Astrocyte (in vitro differentiated cells and primary cell): ENCODE data around the gene DDX27.

ENCODE experiments used
- EZH2 ChIP-seq: IDR thresholded peaks from 2 replicates; pipeline ENCODE4 v1.6.1; 2012; ENCODE audit warnings: mild to moderate bottlenecking, low read length, inconsistent platforms; ENCODE audit not compliant: insufficient read depth
- TF ChIP-seq, protein P1 (sequence below): IDR thresholded peaks from 2 replicates; pipeline ENCODE4 v1.5.1; 2011; ENCODE audit warnings: low read depth, mild to moderate bottlenecking, inconsistent platforms, low read length, moderate library complexity; ENCODE audit not compliant: insufficient read depth

DNA sequence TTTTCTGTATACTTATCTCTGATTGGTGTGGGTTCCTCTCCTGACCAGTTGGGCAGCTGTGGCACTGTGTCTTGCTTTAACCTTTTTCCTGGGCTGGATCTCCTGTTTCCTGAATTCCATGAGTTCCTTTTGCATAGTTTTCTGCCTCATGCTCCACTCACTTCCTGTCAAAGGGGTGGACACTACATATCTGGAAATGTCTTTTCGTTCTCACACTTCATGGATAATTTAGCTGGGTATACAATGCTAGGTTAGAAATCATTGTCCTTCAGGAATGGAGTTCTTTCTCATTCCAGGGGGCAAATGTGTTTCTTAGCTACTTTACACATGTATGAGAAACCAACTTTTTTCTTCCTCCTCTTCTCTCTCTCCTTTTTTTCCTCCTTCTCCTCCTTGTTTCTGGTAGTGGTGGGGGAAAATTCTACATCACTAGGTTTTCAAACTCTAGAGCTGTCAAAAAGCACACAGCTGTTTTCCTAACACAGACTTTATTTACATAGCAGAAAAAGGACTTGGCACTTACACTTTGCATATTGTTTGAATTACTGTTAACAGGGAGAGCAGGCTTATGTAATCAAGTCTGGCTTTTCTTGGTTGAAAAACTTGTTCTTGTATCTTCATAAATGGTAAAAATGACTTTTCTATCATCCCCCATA, 9.0 kb upstream of the DDX27 start:
- TF ChIP-seq EZH2: no peak
- TF ChIP-seq, protein P1, sequence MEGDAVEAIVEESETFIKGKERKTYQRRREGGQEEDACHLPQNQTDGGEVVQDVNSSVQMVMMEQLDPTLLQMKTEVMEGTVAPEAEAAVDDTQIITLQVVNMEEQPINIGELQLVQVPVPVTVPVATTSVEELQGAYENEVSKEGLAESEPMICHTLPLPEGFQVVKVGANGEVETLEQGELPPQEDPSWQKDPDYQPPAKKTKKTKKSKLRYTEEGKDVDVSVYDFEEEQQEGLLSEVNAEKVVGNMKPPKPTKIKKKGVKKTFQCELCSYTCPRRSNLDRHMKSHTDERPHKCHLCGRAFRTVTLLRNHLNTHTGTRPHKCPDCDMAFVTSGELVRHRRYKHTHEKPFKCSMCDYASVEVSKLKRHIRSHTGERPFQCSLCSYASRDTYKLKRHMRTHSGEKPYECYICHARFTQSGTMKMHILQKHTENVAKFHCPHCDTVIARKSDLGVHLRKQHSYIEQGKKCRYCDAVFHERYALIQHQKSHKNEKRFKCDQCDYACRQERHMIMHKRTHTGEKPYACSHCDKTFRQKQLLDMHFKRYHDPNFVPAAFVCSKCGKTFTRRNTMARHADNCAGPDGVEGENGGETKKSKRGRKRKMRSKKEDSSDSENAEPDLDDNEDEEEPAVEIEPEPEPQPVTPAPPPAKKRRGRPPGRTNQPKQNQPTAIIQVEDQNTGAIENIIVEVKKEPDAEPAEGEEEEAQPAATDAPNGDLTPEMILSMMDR: no peak
